ENCODE results near the gene HPCAL4. TPM values are rescaled to one million over a fixed set of nuclear protein-coding genes. Genes with fewer than 3 reads are reported as not detected.
A peak's percentile ranks its signal among the peaks of the same experiment; 100 is the strongest.

The HPCAL4 gene
- total and polyA plus RNA-seq, 9 of the 15 experiments (the other 6 are each of a cell fraction or from before 2014, with no cell fraction given): 0.01 to 0.04 (median 0.04) TPM; not detected in 4

DNA sequence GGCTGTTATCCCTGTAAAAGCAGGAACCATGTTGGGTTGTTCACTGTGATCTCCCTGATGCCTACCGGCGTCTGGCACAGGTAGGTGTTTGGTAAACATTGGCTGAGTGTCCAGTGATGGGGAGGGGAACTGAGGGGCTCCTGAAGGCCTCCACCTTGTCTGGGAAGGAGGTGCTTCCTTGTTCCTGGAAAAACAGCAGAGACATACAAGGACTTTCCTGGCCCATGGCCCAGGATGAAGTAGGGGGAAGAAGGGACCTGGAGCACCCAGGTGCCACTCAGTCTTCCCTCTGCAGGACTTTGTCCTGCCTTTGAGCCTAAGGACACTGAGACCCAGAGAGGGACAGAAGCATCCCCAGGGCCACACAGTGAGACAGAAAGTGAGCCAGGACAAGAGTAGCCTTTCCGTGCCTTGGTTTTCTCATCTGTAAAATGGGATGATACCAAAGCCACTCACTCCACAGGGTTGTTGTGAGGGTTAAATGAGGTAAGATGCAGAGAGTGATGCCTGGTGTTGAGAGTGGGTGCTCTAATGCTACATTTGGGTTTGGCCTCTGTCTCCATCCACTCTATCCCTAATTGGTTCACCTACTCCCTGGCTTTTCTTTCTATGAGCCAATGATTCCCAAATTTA is 45.7 kb downstream of the HPCAL4 start (continued):
- TF ChIP-seq KDM1A (IDR thresholded peaks at IDR 0.05): peak; percentile 29 to 61; a peak in 3 of 4 replicates
- TF ChIP-seq, protein P1, sequence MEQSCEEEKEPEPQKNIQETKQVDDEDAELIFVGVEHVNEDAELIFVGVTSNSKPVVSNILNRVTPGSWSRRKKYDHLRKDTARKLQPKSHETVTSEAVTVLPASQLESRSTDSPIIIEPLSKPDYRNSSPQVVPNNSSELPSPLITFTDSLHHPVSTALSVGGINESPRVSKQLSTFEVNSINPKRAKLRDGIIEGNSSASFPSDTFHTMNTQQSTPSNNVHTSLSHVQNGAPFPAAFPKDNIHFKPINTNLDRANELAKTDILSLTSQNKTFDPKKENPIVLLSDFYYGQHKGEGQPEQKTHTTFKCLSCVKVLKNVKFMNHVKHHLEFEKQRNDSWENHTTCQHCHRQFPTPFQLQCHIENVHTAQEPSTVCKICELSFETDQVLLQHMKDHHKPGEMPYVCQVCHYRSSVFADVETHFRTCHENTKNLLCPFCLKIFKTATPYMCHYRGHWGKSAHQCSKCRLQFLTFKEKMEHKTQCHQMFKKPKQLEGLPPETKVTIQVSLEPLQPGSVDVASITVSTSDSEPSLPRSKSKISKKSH (CRISPR knock-in tag; IDR thresholded peaks at IDR 0.05): no peak

- Histone ChIP-seq H4K20me1 (replicated peaks; ENCODE audit: control insufficient read depth, insufficient read depth, low read length) (0 out of 2 replicates have a peak, but pooled peaks cover 4% of the 10 kb centered on the region), H3K79me2 (ENCODE audit: control insufficient read depth, insufficient read depth, low read length) (no peaks in the 10 kb centered on the region), H3K27me3 (ENCODE audit: control insufficient read depth in 2 of 2, insufficient read depth in 2 of 2, low read length in 2 of 2) (peaks cover 5 to 35% of the 10 kb centered on the region in 2 experiments; a peak in 3 of 5 replicates), H2AFZ (ENCODE audit: low read depth, low read length) (no peak overlapping the region), H3K9me1 (ENCODE audit: control insufficient read depth, insufficient read depth, low read length) (no peaks in the 10 kb centered on the region), H3K36me3 (ENCODE audit: control insufficient read depth, insufficient read depth, low read length) (no peaks in the 10 kb centered on the region), H3K4me2 (ENCODE audit: insufficient read depth, low read length) (no peak overlapping the region), H3K27ac (ENCODE audit: extremely low read depth, low read depth, low read length) (no peak overlapping the region), H3K4me1 (replicated peaks in 1 of 2; ENCODE audit: control insufficient read depth in 2 of 2, insufficient read depth in 2 of 2, low read length in 2 of 2) (peaks cover 14 to 20% of the 10 kb centered on the region in 2 experiments), H3K4me3 (no peak overlapping the region), H3K9me3 (replicated peaks; ENCODE audit: control insufficient read depth, insufficient read depth, low read depth, low read length) (no peaks in the 10 kb centered on the region), H3K9ac (ENCODE audit: insufficient read depth in 1 of 2, low read depth in 2 of 2, low read length in 2 of 2) (no peak overlapping the region)
- BruUV-seq (replicated peaks): no TSS peak
- in situ Hi-C loops (cut with MboI) (no loop called here), intact Hi-C loops (cut with micrococcal nuclease) (no loop called here)
- ATAC-seq (no peak), FAIRE-seq (no peak), DNase-seq (ENCODE audit: extremely low read depth in 1 of 4, low spot score in 3 of 4) (no peak)
- 12% methylated on average over 3 of the region's 3 CpGs for WGBS (ENCODE audit: insufficient coverage, low coverage, missing lambda C conversion rate)
- POLR2A ChIA-PET: interaction anchor here (0.7 to 1.1 kb wide), 3 partner anchors 15 to 37 kb away, joined by 3 to 4 read pairs (median 4); no protein-coding TSS in a partner anchor
- CTCF ChIA-PET (ENCODE audit: low intra/inter-chr PET ratio): no interaction called here
- no peak for TF ChIP-seq ETV5 (CRISPR knock-in tag; IDR thresholded peaks at IDR 0.05; ENCODE audit: low read depth)
- no peak for TF ChIP-seq CAMTA2 (CRISPR knock-in tag; conservative IDR thresholded peaks at IDR 0.05)
- peak; percentile 64 for TF ChIP-seq SPI1 (IDR thresholded peaks at IDR 0.05; ENCODE audit: borderline replicate concordance, low read depth, low read length)
- TF ChIP-seq TBL1XR1 (IDR thresholded peaks at IDR 0.05; ENCODE audit: low read length in 2 of 2): no peak
- TF ChIP-seq ZNF766 (CRISPR knock-in tag; conservative IDR thresholded peaks at IDR 0.05): peak; percentile 93
- TF ChIP-seq SAFB (IDR thresholded peaks at IDR 0.05; ENCODE audit: borderline replicate concordance, low read depth, low read length): no peak
- TF ChIP-seq MIER1 (IDR thresholded peaks at IDR 0.05; ENCODE audit: low read depth): no peak
- no peak for TF ChIP-seq ZNF75A (CRISPR knock-in tag; IDR thresholded peaks at IDR 0.05)
- no peak for TF ChIP-seq ZNF133 (CRISPR knock-in tag; IDR thresholded peaks at IDR 0.05)
- peak; percentile 50; a peak in 3 of 4 replicates for TF ChIP-seq TRIM24 (IDR thresholded peaks at IDR 0.05)
- no peak for TF ChIP-seq ID3 (CRISPR knock-in tag; IDR thresholded peaks at IDR 0.05)
- no peak for TF ChIP-seq ID3 (tag; IDR thresholded peaks at IDR 0.05)
- no peak for TF ChIP-seq RBM14 (IDR thresholded peaks at IDR 0.05; ENCODE audit: borderline replicate concordance, insufficient read depth, low read depth, low read length)
- TF ChIP-seq SMAD1 (IDR thresholded peaks at IDR 0.05; ENCODE audit: low read depth, low read length, partially characterized antibody): no peak
- no peak for TF ChIP-seq DIDO1 (tag; IDR thresholded peaks at IDR 0.05; ENCODE audit: low read depth)
- no peak for TF ChIP-seq ZNF668 (CRISPR knock-in tag; IDR thresholded peaks at IDR 0.05)
- no peak for TF ChIP-seq RCOR1 (IDR thresholded peaks at IDR 0.05; ENCODE audit: borderline replicate concordance in 1 of 2, low read depth in 2 of 2, low read length in 2 of 2)
- TF ChIP-seq KDM5B (IDR thresholded peaks at IDR 0.05; ENCODE audit: insufficient replicate concordance, low read depth, low read length): no peak
Measured at GRCh38 chr1:39643705-39644104, 47.5 kb downstream of the HPCAL4 start.
